Measurements from ENCODE around the gene RTN4RL2. TPM values are rescaled to one million over a fixed set of nuclear protein-coding genes. Genes with fewer than 3 reads are reported as not detected.

Gene RTN4RL2
- total and polyA plus RNA-seq, 9 of the 15 experiments (the other 6 are each of a cell fraction or from before 2014, with no cell fraction given) = 0.06 to 1.9 (median 0.34) TPM; not detected in 4

DNA sequence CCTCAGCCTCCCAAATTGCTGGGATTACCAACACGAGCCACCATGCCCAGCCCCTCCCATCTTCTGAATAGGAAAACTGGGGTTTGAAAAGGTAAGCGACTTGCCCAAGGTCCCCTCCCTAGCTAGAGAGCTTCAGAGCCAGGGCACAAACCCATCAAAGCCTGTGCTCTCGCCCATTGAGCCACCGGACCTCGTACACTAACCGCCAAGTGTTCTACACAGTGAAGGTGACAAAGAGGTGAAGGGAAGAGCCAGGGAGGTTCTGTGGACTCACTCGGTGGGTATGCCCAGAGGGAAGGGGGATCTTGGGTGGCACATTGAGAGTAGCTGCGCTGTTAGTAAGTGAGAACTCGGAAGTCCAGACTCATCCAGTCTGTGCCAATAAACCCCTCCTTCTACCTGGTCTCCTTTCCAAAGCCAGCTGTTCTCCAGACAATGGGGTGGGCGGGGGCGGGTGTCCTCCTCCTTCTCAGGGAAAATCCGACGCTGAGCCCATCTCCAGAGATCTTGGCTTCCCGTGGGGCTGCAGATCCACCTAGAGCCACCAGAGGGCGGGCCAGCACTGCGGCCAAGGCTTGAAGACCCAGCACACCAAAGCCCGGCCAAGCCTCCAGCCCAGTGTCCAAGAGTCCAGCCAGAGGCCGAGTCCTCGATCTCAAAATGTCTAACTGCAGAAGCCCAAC is 3.2 kb upstream of the RTN4RL2 start:
- no peaks in the 10 kb centered on the region for H4K20me1 ChIP-seq (replicated peaks; ENCODE audit: control insufficient read depth, insufficient read depth, low read length)
- H3K27me3 ChIP-seq (ENCODE audit: control insufficient read depth in 2 of 2, insufficient read depth in 2 of 2, low read length in 2 of 2) = no peaks in the 10 kb centered on the region
- FAIRE-seq (peak; percentile 94), DNase-seq (ENCODE audit: extremely low read depth in 1 of 4, low spot score in 3 of 4) (peak; percentile 78 to 92 (median 79)), ATAC-seq (peak; percentile 79)
- no peaks in the 10 kb centered on the region for H3K9me1 ChIP-seq (ENCODE audit: control insufficient read depth, insufficient read depth, low read length)
- 0 out of 2 replicates have a peak overlapping the region, but pooled peaks have one; percentile 16 for H3K4me2 ChIP-seq (ENCODE audit: insufficient read depth, low read length)
- H3K79me2 ChIP-seq (ENCODE audit: control insufficient read depth, insufficient read depth, low read length) = no peaks in the 10 kb centered on the region
- intact Hi-C loops (cut with micrococcal nuclease) (loop anchor here (1.0 to 5.0 kb wide), 8 partner anchors 23 to 1065 kb away; no protein-coding TSS in a partner anchor), in situ Hi-C loops (cut with MboI) (loop anchor here (10.0 kb wide), 1 partner anchor 188 kb away; the partner anchor contains the start of gene YPEL4)
- H2AFZ ChIP-seq (ENCODE audit: low read depth, low read length) = peak overlapping the region; percentile 76
- no TSS peak for BruUV-seq (replicated peaks)
- POLR2A ChIA-PET = interaction anchor here (0.6 to 1.2 kb wide), 4 partner anchors 29 to 285 kb away, joined by 3 to 4 read pairs (median 3); no protein-coding TSS in a partner anchor
- no peak overlapping the region for H3K27ac ChIP-seq (ENCODE audit: extremely low read depth, low read depth, low read length)
- CTCF ChIA-PET (ENCODE audit: low intra/inter-chr PET ratio) = interaction anchor here (0.5 to 3.6 kb wide), 10 partner anchors 29 to 1055 kb away, joined by 3 to 32 read pairs (median 3); partner anchors contain the start of gene UBE2L6
- H3K4me1 ChIP-seq (replicated peaks in 1 of 2; ENCODE audit: control insufficient read depth in 2 of 2, insufficient read depth in 2 of 2, low read length in 2 of 2) = peaks cover 19 to 45% of the 10 kb centered on the region in 2 experiments
- WGBS (ENCODE audit: insufficient coverage, low coverage, missing lambda C conversion rate) = 19% methylated on average over 19 of the region's 19 CpGs
- no peak overlapping the region for H3K9ac ChIP-seq (ENCODE audit: insufficient read depth in 1 of 2, low read depth in 2 of 2, low read length in 2 of 2)
- no peaks in the 10 kb centered on the region for H3K9me3 ChIP-seq (replicated peaks; ENCODE audit: control insufficient read depth, insufficient read depth, low read depth, low read length)
- H3K4me3 ChIP-seq = no peak overlapping the region
- H3K36me3 ChIP-seq (ENCODE audit: control insufficient read depth, insufficient read depth, low read length) = no peaks in the 10 kb centered on the region
- TF ChIP-seq ERF (CRISPR knock-in tag; IDR thresholded peaks at IDR 0.05) (0 out of 2 replicates have a peak, but pooled peaks have one; percentile 41), YBX1 (IDR thresholded peaks at IDR 0.05) (no peak), PYGO2 (tag; IDR thresholded peaks at IDR 0.05) (no peak), FOXA3 (CRISPR knock-in tag; conservative IDR thresholded peaks at IDR 0.05 in 1 of 2, IDR thresholded peaks at IDR 0.05 in 1 of 2) (no peak), ZNF316 (IDR thresholded peaks at IDR 0.05) (no peak), SMARCB1 (IDR thresholded peaks at IDR 0.05; ENCODE audit: insufficient read length, low read depth) (no peak), STAG1 (CRISPR knock-in tag; IDR thresholded peaks at IDR 0.05; ENCODE audit: borderline replicate concordance) (peak; percentile 69; the same call in 1 of the 2 replicates), ZBTB17 (CRISPR knock-in tag; IDR thresholded peaks at IDR 0.05) (no peak), CREM (IDR thresholded peaks at IDR 0.05; ENCODE audit: low read depth) (0 out of 2 replicates have a peak, but pooled peaks have one; percentile 9), HEY1 (CRISPR knock-in tag; IDR thresholded peaks at IDR 0.05; ENCODE audit: borderline replicate concordance) (no peak), L3MBTL2 (IDR thresholded peaks at IDR 0.05) (peak; percentile 42; the same call in 1 of the 2 replicates), CHD1 (IDR thresholded peaks at IDR 0.05; ENCODE audit: low read length) (no peak)
- TF ChIP-seq, protein P1, sequence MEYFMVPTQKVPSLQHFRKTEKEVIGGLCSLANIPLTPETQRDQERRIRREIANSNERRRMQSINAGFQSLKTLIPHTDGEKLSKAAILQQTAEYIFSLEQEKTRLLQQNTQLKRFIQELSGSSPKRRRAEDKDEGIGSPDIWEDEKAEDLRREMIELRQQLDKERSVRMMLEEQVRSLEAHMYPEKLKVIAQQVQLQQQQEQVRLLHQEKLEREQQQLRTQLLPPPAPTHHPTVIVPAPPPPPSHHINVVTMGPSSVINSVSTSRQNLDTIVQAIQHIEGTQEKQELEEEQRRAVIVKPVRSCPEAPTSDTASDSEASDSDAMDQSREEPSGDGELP (CRISPR knock-in tag; IDR thresholded peaks at IDR 0.05; ENCODE audit: borderline replicate concordance) = peak; percentile 67; the same call in 1 of the 2 replicates
- TF ChIP-seq, protein P2, sequence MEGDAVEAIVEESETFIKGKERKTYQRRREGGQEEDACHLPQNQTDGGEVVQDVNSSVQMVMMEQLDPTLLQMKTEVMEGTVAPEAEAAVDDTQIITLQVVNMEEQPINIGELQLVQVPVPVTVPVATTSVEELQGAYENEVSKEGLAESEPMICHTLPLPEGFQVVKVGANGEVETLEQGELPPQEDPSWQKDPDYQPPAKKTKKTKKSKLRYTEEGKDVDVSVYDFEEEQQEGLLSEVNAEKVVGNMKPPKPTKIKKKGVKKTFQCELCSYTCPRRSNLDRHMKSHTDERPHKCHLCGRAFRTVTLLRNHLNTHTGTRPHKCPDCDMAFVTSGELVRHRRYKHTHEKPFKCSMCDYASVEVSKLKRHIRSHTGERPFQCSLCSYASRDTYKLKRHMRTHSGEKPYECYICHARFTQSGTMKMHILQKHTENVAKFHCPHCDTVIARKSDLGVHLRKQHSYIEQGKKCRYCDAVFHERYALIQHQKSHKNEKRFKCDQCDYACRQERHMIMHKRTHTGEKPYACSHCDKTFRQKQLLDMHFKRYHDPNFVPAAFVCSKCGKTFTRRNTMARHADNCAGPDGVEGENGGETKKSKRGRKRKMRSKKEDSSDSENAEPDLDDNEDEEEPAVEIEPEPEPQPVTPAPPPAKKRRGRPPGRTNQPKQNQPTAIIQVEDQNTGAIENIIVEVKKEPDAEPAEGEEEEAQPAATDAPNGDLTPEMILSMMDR (IDR thresholded peaks at IDR 0.05 in 2 of 3, conservative IDR thresholded peaks at IDR 0.05 in 1 of 3; ENCODE audit: insufficient read depth in 2 of 3, low read depth in 1 of 3, low read length in 3 of 3) = peak; percentile 95 to 98 (median 96)
- TF ChIP-seq, protein P3, sequence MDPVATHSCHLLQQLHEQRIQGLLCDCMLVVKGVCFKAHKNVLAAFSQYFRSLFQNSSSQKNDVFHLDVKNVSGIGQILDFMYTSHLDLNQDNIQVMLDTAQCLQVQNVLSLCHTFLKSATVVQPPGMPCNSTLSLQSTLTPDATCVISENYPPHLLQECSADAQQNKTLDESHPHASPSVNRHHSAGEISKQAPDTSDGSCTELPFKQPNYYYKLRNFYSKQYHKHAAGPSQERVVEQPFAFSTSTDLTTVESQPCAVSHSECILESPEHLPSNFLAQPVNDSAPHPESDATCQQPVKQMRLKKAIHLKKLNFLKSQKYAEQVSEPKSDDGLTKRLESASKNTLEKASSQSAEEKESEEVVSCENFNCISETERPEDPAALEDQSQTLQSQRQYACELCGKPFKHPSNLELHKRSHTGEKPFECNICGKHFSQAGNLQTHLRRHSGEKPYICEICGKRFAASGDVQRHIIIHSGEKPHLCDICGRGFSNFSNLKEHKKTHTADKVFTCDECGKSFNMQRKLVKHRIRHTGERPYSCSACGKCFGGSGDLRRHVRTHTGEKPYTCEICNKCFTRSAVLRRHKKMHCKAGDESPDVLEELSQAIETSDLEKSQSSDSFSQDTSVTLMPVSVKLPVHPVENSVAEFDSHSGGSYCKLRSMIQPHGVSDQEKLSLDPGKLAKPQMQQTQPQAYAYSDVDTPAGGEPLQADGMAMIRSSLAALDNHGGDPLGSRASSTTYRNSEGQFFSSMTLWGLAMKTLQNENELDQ (CRISPR knock-in tag; IDR thresholded peaks at IDR 0.05; ENCODE audit: borderline replicate concordance) = no peak
